C4-2B (cell line): ENCODE data around the gene MYBPC1.
"Not testable (repeated sequence)": the region's sequence is repeated elsewhere in the genome, so short reads cannot be mapped to it uniquely, and the experiment has no call there.

Experiments
- CTCF ChIP-seq: fragments of 450-650 bp; conservative IDR thresholded peaks from 2 replicates; pipeline ENCODE4 v1.5.1; 2017; ENCODE audit warnings: mild to moderate bottlenecking
- ZFX ChIP-seq: fragments of 450-650 bp; IDR thresholded peaks from 2 replicates; pipeline ENCODE4 v1.6.1; 2017

GRCh38 chr12:101660662-101661061 lies 65.9 kb downstream of the MYBPC1 start:
- not testable (repeated sequence) for TF ChIP-seq CTCF, ZFX
